K562 (cell line): ENCODE data around the gene SLAIN2. TPM values are rescaled to one million over a fixed set of nuclear protein-coding genes. Genes with fewer than 3 reads are reported as not detected.

Experiments used
- CEBPG ChIP-seq, 3 experiments: fragments of 200-800 bp in 1 of 3; sonication (Bioruptor generic) in 1 of 3; sonication (generic) in 1 of 3; formaldehyde crosslinking in 1 of 3; IDR thresholded peaks in 2 of 3; conservative IDR thresholded peaks in 1 of 3; 2 replicates each; pipeline versions ENCODE4 v1.6.1 to v1.8.0; 2016 to 2022; ENCODE audit warnings: missing compliant biosample characterization in 2 of 3, missing genetic modification characterization in 2 of 3, mild to moderate bottlenecking in 1 of 3, missing genetic modification reagents in 1 of 3
- DIDO1 ChIP-seq: fragments of 450-650 bp; IDR thresholded peaks from 2 replicates; pipeline ENCODE4 v1.6.1; 2016; ENCODE audit warnings: low read depth, missing biosample characterization, missing genetic modification characterization
- E2F1 ChIP-seq: sonication (generic); formaldehyde crosslinking; IDR thresholded peaks from 2 replicates; pipeline ENCODE4 v1.8.1; 2023; ENCODE audit warnings: mild to moderate bottlenecking, missing genetic modification reagents, moderate library complexity
- FUS ChIP-seq: fragments of 200-400 bp; formaldehyde crosslinking; optimal IDR thresholded peaks from 2 replicates; pipeline ENCODE3; 2017; ENCODE audit warnings: low read depth, low read length
- MTA3 ChIP-seq: fragments of 450-650 bp; formaldehyde crosslinking; IDR thresholded peaks from 2 replicates; pipeline ENCODE4 v1.6.1; 2017; ENCODE audit warnings: mild to moderate bottlenecking, borderline replicate concordance
- NELFE ChIP-seq: IDR thresholded peaks from 2 replicates; pipeline ENCODE4 v1.6.1; 2011; ENCODE audit warnings: mild to moderate bottlenecking; ENCODE audit not compliant: insufficient read depth, insufficient read length
- NEUROD1 ChIP-seq: fragments of 150-350 bp; IDR thresholded peaks from 2 replicates; pipeline ENCODE4 v1.6.1; 2014; ENCODE audit warnings: borderline replicate concordance, low read length, low read depth; ENCODE audit not compliant: partially characterized antibody
- PCBP1 ChIP-seq: fragments of 200-400 bp; formaldehyde crosslinking; IDR thresholded peaks from 2 replicates; pipeline ENCODE4 v1.6.1; 2018; ENCODE audit warnings: mild to moderate bottlenecking, low read depth, low read length; ENCODE audit not compliant: poor library complexity, severe bottlenecking
- PHF20 ChIP-seq: fragments of 450-650 bp; IDR thresholded peaks from 2 replicates; pipeline ENCODE4 v1.6.1; 2018; ENCODE audit not compliant: partially characterized antibody
- TGIF2 ChIP-seq: sonication (generic); formaldehyde crosslinking; IDR thresholded peaks from 2 replicates; pipeline ENCODE4 v1.8.1; 2022; ENCODE audit warnings: mild to moderate bottlenecking, missing genetic modification reagents, moderate library complexity
- ZBTB1 ChIP-seq: sonication (generic); formaldehyde crosslinking; IDR thresholded peaks from 2 replicates; pipeline ENCODE4 v1.8.1; 2023; ENCODE audit warnings: missing genetic modification reagents, low read depth, mild to moderate bottlenecking, borderline replicate concordance
- ZNF318 ChIP-seq, 2 experiments: fragments of 450-650 bp; IDR thresholded peaks; 2 replicates each; pipeline ENCODE4 v1.6.1; 2016; ENCODE audit warnings: mild to moderate bottlenecking in 2 of 2, borderline replicate concordance in 1 of 2, low read depth in 1 of 2, moderate library complexity in 1 of 2
- ZNF695 ChIP-seq: fragments of 450-650 bp; formaldehyde crosslinking; IDR thresholded peaks from 2 replicates; pipeline ENCODE4 v1.4.0; 2020; ENCODE audit warnings: mild to moderate bottlenecking, moderate library complexity
- polyA plus RNA-seq, 8 experiments: library from polyadenylated mRNA; depleted of rRNA in 4 of 8; stranded (reverse) in 5 of 8; unstranded in 3 of 8; fragments of >200 nt; fragmentation: Nextera tagmentation in 2 of 8; fragmentation: Illumina TruSeq in 1 of 8; extraction: Ambion mirVana in 2 of 8; extraction: Trizol in 1 of 8; gene quantifications; 2 replicates each; pipeline versions ENCODE4 v1.2.1 to v1.2.3, GENCODE V29; 2011 to 2014; ENCODE audit warnings: inconsistent platforms in 1 of 8, missing spikeins in 1 of 8
- total RNA-seq, 7 experiments: library from RNA; depleted of rRNA in 6 of 7; stranded (reverse); fragments of >200 nt in 6 of 7; fragmentation: Illumina TruSeq in 2 of 7; extraction: Trizol in 2 of 7; gene quantifications; 2 replicates each; pipeline versions ENCODE4 v1.2.1 to v1.2.3, GENCODE V29; 2011 to 2021; ENCODE audit warnings: low replicate concordance in 1 of 7

Gene SLAIN2
- total and polyA plus RNA-seq, 9 of the 15 experiments (the other 6 are each of a cell fraction or from before 2014, with no cell fraction given): 3.5 to 116 (median 35.0) TPM

GRCh38 chr4:48340965-48341775, at the start of gene SLAIN2 (continued):
- TF ChIP-seq E2F1 (CRISPR knock-in tag) (0 out of 2 replicates have a peak, but pooled peaks have one; percentile 5), MTA3 (peak; percentile 84), PHF20 (no peak), NEUROD1 (peak; percentile 45), DIDO1 (tag) (no peak), ZNF695 (CRISPR knock-in tag) (no peak), CEBPG (CRISPR knock-in tag; IDR thresholded peaks at IDR 0.05) (no peak), CEBPG (tag; conservative IDR thresholded peaks at IDR 0.05 in 1 of 2, IDR thresholded peaks at IDR 0.05 in 1 of 2) (no peak), ZNF318 (IDR thresholded peaks at IDR 0.05; ENCODE audit: borderline replicate concordance in 1 of 2, low read depth in 1 of 2) (no peak; a peak in 1 of 4 replicates), NELFE (no peak), FUS (no peak), PCBP1 (no peak), TGIF2 (CRISPR knock-in tag) (no peak), ZBTB1 (CRISPR knock-in tag) (no peak)
